ENCODE data around the gene GRIK1. TPM values are rescaled to one million over a fixed set of nuclear protein-coding genes. Genes with fewer than 3 reads are reported as not detected.

GRIK1 gene
- total RNA-seq, 1 donor from 2014 or later, result 5.1 TPM

DNA sequence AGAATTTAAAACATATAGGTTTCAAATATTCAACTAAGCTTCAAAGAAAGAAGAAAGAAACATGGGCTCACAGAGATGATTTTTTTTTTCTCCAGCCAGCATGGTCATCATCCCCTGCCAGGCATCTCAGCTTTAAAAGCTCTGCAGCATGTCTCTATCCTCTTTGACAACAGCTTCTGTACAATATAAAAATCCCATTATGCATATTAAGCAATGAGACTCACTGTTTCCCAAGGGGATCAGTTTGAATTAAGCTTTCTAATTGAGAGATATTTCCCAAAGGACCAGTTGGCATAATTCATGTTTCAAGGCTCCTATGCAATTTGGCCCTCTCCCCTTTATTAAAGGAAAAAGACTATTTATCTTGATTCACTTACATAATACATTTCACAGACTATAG is 220.3 kb downstream of the GRIK1 start:
- DNase-seq (ENCODE audit: low spot score), result peak; percentile 47

DNA sequence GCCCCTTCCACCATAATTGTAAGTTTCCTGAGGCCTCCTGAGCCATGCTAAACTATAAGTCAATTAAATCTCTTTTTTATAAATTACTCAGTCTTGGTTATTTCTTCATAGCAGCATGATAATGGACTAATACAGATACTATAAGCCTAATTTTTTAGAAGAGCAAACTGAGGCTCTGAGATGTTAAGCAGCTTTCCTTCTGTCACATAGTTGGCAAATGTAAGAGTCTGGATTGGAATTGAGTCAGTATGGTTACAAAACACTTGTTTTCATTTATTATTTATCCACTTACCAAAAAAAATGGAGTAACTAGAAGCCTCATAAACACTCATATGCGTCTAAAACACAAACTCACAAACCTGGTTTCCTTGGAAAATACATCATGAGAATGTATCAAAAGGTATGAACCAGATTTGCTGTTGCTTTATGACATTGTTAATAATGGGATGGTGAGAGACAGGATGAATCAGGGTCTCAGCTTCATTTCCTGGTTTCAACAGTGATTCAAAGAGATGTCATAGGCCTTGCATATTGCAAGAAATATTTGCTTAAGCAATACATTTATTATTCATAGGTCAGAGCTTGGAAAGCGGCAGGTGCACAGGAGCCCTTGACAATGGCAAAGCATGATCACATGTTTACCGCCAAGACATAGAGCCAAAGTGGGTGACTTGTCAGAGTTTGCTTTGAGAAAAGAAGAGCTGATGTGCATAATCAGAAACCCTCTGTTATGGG is 221.5 kb downstream of the GRIK1 start:
- no peak for DNase-seq (ENCODE audit: low spot score)

DNA sequence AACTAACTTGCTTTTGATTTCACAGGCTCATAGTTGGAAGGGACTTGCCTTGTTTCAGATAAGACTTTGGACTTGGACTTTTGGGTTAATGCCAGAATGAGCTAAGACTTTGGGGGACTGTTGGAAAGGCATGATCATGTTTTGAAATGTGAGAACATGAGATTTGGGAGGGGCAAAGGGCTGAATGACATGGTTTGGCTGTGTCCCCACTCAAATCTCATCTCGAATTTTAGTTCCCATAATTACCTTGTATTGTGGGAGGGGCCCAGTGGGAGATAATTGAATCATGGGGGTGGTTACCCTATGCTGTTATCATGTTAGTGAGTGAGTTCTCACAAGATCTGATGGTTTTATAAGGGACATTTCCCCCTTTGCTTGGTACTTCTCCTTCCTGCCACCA is 222.1 kb downstream of the GRIK1 start:
- DNase-seq (ENCODE audit: low spot score), result no peak

DNA sequence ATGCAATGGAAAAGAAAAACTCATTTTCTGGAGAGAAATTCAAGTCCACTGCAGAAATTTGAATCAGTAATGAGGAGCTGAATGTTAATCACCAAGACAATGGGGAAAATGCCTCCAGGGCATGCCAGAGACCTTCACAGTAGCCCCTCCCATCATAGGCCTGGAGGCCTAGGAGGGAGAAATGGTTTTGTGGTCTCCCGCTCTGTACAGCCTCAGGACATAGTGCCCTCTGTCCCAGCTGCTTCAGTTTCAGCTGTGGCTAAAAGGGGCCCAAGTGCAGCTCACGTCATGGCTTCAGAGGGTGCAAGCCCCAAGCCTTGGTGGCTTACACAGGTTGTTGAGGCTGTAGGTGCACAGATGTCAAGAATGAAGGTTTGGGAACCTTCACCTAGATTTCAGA is 223.0 kb downstream of the GRIK1 start:
- no peak for DNase-seq (ENCODE audit: low spot score)

DNA sequence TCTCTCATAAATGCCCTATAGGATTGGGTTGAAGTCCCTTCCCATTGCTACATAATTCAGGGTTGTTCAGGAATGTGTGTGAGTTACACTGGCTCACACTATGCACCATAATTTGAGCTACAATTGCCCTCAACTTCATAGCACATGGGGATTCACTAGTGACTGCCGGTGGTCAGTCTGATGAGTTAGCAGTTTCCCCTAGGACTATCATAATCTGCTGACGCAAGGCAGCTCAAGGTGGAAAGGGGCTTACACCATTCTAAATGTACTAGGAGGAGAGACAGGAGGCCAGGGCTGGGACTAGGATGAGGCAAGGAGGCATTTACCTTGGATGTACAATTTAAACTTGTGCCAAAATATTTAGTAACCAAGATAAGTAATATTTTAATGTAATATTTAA is 224.7 kb downstream of the GRIK1 start:
- no peak for DNase-seq (ENCODE audit: low spot score)

DNA sequence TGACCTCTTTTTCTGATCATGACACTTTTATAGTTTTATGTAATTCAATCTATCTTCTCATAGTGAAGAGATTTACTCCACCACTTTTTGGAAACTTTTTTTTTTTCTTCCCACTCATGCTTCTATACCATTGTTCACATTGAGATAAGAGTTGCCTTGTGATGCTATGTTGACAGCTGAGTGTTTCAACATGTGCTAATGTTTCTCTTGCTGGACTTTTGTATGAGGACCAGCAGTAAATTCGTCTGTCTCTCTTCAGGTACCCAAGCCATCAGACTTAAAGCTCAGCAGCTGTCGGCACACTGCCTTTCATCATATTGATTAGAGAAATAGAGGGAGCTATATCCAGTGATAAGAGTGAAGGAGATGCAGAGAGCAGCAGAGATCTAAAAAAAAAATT is 227.0 kb downstream of the GRIK1 start:
- no peak for DNase-seq (ENCODE audit: low spot score)

DNA sequence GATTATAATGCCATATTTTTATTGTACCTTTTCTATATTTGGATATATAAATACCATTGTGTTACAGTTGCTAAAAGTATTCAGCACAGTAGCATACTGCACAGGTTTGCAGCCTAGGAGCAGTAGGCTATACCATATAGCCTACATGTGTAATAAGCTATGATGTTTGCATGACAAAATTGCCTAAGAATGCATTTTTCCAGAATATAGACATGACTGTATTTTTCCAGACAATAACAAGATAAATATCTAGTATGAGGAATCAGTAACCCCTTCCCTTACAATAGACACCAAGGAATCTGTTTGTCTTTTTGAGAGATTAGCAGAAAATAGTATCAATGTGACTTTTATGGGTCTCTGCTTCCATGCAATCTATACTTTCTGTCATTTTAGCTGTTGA is 228.6 kb downstream of the GRIK1 start:
- no peak for DNase-seq (ENCODE audit: low spot score)

DNA sequence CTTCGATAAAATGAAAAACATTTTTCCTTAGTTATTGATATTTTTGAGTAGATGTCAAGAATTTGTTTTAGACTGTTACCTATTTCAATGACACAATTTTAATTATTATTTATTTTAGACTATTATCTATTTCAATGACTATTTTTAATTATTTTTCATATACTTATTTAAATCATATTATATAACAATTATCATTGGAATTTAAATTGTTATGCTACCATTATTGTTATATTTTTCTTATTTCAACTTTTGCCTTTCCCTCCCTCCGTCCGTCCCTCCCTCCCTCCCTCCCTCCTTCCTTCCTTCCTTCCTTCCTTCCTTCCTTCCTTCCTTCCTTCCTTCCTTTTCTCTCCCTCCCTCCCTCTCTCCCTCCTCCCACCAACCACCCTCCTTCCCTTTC is 229.3 kb downstream of the GRIK1 start:
- no peak for DNase-seq (ENCODE audit: low spot score)

DNA sequence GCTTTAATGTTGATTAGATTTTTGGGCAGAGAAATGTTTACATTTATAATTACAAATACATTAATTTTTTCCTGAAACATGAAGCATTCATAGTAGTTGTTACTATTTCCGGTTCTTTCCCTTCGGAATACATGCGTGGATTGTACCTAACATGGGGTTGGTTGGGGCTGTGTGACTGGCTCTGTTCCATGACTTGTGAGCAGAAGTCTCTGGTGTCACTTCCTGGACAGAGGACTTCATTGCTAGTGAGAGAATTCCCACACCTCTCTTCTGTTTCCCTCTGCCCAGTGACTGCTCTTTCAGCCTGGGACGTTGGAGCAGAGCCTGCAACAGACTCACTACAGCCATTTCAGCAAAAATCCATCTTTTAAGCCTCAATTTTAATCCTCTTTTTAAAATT is 231.4 kb downstream of the GRIK1 start:
- no peak for DNase-seq (ENCODE audit: low spot score)

DNA sequence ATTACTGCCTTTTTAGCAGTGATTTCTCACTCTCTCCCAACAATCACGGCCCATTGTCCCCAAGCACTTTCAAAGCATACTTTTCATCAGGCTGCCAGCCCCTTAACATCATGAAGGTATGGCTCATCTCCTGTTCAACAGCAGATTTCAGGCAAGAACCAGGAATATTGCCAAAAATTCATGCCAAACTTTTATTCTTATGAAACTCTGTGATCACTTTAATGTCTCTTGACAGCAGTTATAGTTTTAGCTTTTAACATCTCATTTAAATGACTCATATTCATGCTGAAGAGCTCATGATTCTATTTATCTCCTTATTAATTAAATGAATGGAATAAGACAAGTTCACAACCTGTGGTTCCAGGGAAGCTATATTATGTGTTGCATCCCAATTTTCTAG is 235.1 kb downstream of the GRIK1 start:
- DNase-seq (ENCODE audit: low spot score), result no peak

DNA sequence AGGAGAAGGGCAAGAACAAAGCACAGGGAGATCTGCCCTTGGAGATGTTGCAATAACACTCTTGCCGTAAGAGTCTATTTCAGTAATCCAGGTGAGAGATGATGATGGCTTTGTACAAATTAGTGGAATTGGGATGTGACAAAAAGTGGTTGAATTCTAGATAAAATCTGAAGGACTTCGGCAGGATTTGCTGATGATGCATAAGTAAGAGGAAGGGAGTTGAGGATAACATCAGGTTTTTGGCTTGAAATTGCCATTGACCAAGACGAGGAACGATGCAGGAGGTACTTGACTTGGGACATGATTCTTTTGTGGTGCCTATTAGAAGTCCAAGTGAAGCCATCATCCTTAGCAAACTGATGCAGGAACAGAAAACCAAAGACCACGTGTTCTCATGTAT is 238.1 kb downstream of the GRIK1 start:
- no peak for DNase-seq (ENCODE audit: low spot score)

DNA sequence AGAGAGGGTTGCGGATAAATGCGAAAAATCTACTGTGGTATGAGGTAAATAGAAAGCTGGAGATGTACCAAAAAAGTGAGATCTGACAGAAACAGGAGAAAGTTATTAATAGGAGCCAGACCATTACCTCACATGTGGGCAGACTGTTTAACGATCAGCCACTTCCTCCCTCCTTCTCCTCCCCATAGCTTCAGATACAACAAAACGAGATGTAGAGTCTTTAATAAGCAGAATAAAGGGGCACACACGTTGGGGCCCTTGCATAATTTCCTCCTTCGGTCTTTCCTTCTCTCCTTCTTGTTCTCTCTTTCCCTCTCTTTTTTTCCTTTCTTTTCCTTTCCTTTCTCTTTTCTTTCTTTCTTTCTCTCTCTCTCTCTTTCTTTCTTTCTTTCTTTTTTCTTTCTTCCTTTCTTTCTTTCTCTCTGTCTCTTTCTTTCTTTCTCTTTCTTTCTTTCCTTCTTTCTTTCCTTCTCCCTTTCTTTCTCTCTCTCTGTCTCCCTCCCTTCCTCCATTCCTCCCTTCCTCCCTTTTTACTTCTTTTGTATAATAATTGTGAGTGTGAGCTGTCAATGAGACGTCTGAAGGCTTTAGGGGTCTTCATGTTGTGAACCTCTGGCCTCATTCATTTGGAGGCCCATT is 242.1 kb downstream of the GRIK1 start:
- DNase-seq (ENCODE audit: low spot score), result no peak

DNA sequence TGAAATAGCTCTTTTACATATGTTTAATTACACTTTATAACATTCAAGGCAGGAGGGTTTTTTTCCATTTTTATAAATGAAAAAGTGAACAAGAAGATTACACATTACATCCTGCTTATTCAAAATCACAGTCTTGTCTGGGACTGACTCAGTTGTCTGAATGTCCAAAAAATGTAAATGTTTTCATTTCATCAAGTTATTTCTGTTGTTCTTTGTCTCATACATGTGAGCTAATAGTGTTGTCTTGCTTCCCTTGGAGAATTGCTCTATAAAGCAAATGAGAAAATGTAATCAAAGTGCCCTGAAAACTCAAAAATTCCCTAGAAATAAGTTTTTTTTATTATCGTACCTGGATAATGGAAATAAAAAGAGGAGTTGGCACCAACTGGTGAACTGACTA is 242.9 kb downstream of the GRIK1 start:
- no peak for DNase-seq (ENCODE audit: low spot score)

DNA sequence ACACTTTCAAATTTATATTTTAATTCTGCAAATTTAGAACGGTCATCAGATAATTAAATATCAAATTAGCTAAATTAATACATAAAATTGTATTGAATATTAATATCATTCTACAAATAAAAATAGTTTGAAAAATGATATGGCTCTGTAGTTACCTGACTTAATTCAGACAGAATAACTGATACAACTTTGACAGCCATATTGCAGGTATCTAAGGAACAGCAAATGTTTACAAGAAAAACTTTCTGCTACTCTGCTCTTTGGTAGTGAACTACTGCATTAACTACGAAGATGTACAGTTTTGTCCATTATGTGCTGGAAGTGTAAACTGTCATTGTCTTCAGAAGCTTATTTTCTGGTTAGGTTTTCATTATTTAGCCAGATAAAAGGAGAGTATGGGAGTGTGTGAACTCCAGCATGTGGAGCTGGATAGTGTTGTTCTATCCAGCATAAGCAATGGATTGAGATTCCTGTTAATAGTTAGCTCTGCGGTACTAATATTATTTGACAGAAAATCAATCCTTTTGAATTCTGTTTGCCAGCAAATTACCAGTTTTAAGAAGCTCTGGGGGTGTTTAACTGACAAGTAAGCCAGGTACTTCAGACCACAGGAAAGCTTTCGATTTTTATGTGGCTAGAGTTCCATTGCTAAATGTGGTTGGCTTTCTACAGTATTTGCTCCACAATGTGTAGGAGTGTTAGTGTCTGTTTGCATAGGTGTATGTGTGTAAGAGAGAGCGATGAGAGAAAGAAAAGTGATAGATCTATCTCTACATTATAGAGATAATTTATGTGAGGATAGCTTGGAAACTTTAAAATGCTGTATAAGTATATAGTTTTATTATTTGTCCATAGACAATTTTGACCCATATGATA is 247.9 kb downstream of the GRIK1 start:
- no peak for DNase-seq (ENCODE audit: low spot score)

DNA sequence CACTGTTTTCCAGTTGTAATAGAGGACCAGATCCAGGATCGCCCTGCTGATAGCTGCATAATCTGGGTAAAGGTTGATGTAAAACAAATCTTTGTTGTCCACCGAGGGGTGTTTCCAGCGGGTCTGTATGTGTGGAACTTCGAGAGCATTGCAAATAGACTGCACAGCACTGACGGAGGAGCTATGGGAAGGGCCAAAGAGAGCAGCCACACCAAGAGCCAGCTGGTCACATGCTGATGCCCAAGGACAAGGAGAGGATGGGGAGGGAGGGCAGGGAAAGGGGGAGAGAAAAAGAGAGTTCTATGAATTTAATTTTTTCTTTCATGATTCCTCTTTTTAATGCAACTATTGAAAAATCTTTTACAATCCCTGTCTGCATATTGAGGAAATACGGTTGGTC is 250.0 kb downstream of the GRIK1 start:
- DNase-seq (ENCODE audit: low spot score), result no peak

DNA sequence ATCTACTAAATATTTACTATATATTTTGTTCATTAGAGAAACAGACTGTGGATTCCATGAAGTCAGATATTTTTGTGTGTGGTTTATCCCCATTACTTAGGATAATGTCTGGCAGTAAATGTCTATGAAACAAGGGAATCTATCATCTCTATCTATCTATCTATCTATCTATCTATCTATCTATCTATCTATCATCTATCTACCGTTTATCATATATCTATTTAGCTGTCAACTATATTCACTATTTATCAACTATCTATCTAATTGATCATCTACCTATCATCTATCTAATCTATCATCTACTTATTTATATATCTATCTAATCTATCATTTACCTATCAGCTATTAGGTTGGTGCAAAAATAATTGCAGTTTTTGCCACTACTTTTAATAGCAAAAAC is 255.7 kb downstream of the GRIK1 start:
- no peak for DNase-seq (ENCODE audit: low spot score)

DNA sequence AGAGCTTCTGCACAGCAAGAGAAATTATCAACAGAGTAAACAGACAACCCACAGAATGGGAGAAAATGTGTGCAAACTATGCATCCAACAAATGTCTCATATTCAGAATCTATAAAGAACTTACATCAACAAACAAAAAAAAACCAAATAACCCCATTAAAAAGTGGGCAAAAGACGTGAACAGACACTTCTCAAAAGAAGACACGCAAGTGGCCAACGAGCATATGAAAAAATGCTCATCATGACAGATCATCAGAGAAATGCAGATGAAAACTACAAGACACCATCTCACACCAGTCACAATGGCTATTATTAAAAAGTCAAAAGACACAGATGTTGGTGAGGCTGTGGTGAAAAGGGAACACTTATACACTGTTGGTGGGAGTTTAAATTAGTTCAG is 257.0 kb downstream of the GRIK1 start:
- no peak for DNase-seq (ENCODE audit: low spot score)

DNA sequence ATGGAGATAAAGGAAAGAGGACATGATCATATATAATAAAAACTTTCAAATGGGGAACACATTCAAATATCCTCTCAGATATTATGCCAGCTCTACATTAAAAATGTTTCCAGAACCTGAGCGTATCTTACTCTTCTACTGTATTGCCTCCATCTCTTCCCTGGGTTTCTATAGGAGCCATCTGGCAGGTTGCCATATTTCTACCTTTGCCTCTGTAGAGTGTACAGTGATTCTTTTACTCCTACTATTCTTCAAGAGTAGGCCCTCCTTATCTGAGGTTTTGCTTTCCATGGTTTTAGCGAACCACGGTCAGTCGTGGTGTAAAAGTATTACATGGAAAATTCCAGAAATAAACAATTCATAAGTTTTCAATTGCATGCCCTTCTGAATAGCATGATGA is 259.5 kb downstream of the GRIK1 start:
- DNase-seq (ENCODE audit: low spot score), result no peak

DNA sequence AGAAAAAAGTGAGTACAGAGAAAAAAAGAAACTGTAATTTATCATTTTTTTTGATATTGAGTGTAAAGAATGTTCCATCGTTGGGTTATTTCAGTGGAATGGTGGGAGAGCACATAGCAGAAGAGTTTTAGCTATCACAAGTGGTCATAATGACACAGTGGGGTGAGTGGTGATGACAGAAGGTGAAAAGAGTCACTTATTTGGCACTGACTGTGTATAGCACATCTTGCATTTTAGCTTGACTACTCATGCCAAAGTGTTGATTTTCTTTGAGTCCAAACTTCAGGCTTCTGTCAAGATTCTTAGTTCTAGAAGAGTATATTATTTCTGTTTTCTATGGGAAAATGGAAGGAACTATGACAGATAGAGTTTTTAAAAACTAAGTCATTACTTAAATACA is 261.2 kb downstream of the GRIK1 start:
- no peak for DNase-seq (ENCODE audit: low spot score)

DNA sequence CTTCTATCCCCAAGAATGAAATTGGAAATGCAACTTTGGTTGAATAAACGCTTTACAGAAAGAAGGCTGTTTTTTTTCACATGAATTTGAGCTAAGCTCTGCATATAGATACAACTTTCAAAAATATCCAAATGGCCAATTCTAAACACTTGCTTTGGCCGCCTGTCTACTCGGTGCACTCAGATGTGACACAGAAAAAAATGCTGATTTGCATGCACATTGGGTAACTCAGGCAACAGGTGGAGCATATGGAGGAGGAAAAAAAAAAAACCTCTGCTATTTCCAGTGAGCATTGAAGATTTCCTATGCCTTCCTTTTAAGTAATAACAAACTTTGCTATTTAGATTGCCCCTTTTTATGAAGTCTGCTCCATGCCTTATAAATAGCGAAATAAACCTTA is 262.5 kb downstream of the GRIK1 start:
- DNase-seq (ENCODE audit: low spot score), result no peak

DNA sequence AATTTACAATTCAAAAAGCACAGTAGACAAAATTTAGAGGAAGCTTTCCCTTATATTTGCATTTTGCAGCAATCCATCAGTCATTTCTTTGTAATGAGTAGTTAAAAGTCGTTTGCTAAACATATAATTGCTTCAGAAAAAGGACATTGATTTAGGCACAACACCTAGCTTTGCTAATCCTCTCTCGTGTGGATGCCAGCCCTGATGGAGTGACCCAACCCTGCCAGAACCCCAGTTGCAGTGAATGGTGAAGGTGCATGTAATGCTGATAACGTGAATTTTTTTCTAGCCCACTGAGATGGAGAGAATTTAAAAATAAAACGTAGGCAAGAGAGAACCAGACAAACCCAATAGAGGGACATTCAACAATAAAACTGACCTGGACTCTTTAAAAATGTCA is 263.4 kb downstream of the GRIK1 start:
- DNase-seq (ENCODE audit: low spot score), result no peak

DNA sequence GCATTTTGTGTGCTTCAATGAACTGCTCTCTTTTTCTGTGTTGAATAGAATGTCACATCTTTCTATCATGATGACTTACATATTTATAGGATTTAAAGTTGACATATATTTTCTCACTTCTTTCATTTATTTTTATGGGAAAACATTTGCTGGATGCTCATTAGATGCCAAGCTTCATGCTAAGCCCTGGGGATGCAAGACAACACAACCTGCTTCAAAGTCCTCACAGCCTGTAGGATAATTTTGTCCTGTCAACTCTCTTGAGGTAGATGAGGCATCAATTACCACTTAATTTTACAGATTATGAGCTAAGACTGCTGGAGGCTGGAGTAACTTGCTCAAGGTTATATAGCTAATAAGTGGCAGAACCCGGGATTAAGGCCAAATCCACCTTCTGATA is 264.3 kb downstream of the GRIK1 start:
- DNase-seq (ENCODE audit: low spot score), result no peak

DNA sequence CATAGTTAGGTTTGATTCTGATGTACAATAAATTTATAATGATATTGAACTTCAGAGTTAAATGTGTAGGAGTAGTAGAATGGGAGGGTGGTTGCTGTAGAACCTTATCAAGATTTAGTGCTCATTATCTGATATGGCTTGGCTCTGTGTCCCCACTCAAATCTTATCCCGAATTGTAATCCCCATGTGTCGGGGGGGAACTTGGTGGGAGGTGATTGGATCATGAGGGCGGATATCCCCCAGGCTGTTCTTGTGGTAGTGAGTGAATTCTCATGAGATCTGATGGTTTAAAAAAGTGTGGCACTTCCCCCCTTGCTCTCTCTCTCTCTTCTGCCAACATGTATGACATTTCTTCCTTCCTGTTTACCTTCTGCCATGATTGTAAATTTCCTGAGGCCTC is 265.5 kb downstream of the GRIK1 start:
- no peak for DNase-seq (ENCODE audit: low spot score)
